Activated naive CD4-positive, alpha-beta T cell treated with anti-CD3 and anti-CD28 coated beads, Interleukin-2, amount 50 U/mL, for 16 hours (primary cell): ENCODE data around the gene CTBP2.

Experiments
- DNase-seq: peaks from one replicate; pipeline ENCODE4 v3.0.0-alpha.2; 2020

Gene CTBP2

DNA sequence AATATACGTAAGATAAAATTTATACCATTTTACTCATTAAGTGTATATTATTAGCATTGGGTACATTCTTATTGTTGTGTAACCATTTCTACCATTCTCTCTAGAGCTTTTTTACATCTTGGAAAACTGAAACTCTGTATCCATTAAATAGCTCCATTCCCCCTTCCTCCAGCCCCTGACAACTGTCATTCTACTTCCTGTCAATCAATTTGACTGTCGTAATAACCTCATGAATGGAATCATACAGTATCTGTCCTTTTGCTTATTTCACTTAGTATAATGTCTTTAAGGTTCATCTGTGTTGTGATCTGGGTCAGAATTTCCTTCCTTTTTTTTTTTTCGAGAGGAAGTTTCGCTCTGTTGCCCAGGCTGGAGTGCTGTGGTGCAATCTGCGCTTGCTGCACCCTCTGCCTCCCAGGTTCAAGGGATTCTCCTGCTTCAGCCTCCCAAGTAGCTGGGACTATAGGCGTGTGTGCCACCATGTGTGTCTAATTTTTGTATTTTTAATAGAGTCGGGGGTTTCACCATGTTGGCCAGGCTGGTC, 202.9 kb downstream of the CTBP2 start:
- no peak for DNase-seq

GRCh38 chr10:124956764-124957163, 203.6 kb downstream of the CTBP2 start:
- DNase-seq = no peak

- no peak for DNase-seq
These were observed 204.5 kb downstream of the CTBP2 start for GRCh38 chr10:124955868-124956267.

DNA sequence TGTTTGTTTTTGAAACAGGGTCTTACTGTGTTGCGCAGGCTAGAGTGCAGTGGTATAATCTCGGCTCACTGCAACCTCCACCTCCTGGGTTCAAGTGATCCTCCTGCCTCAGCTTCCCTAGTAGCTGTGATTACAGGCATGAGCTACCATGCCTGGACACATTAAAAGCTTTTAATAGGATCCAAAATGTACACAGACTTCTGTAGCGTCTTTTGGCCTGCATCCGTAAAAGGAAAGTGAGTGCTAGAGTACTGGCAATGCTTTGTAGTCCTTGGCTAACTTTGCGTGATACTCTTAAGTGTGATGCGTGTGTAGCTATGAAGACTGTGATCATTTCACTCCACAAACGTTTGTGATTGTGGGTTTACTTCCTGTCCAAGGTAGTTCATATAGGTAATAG, 205.1 kb downstream of the CTBP2 start:
- no peak for DNase-seq

- no peak for DNase-seq
These were observed 206.9 kb downstream of the CTBP2 start for GRCh38 chr10:124953421-124953820.

DNA sequence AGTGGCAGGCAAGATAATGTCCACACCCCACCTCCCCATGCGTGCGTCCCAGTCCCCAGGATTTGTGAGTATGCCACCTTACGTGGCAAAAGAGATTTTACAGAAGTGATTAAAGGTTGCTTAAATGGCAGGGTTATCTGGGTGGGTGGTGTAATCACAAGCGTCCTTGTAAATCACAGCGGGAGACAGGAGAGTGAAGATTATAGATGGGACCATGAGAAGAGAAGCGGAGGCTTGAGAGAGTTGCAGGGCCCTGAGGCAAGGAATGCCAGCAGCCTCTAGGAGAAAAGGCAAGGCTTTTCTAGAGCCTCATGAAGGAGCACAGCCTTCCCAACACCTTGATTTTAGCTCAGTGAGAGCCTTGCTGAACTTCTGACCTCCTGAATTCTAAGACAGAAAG, 208.2 kb downstream of the CTBP2 start:
- DNase-seq = no peak

- DNase-seq = no peak
These were observed 210.8 kb downstream of the CTBP2 start for GRCh38 chr10:124949543-124949942.

GRCh38 chr10:124946945-124947344, 213.4 kb downstream of the CTBP2 start:
- no peak for DNase-seq

DNA sequence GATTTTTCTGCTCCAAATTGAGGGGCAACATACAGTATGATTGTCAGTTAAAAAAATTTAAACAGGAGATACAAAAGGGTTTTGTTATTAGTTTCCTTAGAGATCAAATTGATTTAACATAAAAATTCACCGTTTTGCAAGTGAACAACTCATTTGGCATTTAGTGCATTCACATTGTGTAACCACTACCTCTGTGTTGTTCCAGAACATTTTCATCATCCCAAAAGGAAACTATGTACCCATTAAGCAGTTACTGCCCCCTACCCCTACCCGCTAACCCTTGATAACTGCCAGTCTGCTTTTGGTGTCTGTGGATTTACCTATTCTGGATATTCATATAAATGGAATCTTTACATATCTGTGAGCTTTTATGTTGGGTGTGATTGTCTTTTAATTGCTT, 215.4 kb downstream of the CTBP2 start:
- no peak for DNase-seq

GRCh38 chr10:124943301-124944092, 216.9 kb downstream of the CTBP2 start:
- DNase-seq = no peak

- DNase-seq = no peak
These were observed 217.8 kb downstream of the CTBP2 start for GRCh38 chr10:124942317-124943169.

- no peak for DNase-seq
These were observed 218.5 kb downstream of the CTBP2 start, which contains the start of gene ZRANB1 for GRCh38 chr10:124941823-124942222. TSS of gene ZRANB1 (plus strand) at chr10:124942123. CDS start at chr10:124942494, 371 bp downstream.

DNA sequence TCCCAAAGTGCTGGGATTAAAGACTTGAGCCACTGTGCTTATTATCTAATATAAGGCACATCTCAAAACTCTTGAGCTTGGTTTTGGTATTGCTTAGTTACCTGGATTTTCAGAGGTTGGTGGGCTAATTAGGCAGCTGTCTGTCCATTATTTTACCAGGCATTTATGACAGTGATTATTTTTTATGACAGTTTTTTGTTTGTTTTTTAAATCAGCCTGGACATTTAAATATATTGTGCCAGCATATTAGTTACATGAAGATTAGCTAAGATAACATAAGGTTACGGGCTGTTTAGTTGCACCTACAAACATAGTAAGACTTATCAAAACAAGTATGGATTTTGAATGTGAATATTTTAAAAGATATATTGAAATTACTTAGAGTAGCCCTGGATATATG, 221.1 kb downstream of the CTBP2 start:
- no peak for DNase-seq

DNA sequence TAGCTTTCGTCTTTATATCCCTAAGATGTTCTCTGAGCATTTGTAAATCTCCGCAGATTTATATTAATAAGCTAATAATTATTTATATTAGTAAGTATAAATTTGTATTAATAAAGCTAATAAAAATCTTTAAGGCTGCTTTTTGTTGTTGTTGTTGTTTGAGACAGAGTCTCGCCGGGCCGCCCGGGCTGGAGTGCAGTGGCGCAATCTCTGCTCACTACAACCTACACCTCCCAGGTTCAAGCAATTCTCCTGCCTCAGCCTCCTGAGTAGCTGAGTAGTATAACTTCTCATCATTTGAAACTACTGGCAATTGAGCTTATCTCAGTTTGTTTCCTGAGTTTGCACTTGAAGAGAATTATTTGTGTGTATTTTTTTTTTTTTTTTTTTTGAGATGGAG, 223.6 kb downstream of the CTBP2 start:
- DNase-seq = no peak

DNA sequence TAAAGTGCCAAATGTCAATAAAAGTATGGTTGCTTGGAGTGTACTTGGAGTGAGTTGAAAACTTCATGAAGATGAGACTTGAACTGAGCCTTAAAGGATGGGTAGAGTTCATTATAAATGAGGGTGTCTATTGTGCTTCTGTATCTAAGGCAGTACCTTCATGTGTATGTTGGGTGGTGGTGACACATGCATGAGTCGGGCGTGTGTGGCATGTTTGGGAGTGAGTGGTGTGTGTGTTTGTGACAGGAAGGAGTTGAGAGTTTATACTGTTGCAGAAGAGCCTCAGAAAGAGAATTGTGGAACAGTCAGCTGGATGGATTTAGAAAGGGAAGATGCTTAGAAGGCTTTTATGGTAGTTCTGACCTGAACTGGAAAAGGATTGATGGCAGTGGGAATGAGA, 224.4 kb downstream of the CTBP2 start:
- no peak for DNase-seq
